HepG2 (cell line): ENCODE data around the gene ACACB.

Experiments
- CTCF ChIP-seq: sonication (generic); formaldehyde crosslinking; IDR thresholded peaks from 2 replicates; pipeline ENCODE4 v1.5.0; 2020; ENCODE audit warnings: mild to moderate bottlenecking, missing genetic modification reagents, moderate library complexity
- HNRNPLL ChIP-seq: fragments of 200-400 bp; formaldehyde crosslinking; IDR thresholded peaks from 2 replicates; pipeline ENCODE4 v1.6.1; 2017; ENCODE audit warnings: mild to moderate bottlenecking, low read depth, low read length; ENCODE audit not compliant: poor library complexity, severe bottlenecking
- PAXIP1 ChIP-seq: sonication (generic); formaldehyde crosslinking; conservative IDR thresholded peaks from 2 replicates; pipeline ENCODE4 v1.4.0; 2020; ENCODE audit warnings: mild to moderate bottlenecking, missing genetic modification reagents, moderate library complexity
- RFX5 ChIP-seq: IDR thresholded peaks from 2 replicates; pipeline ENCODE4 v1.6.1; 2011; ENCODE audit warnings: low read depth, low read length, improper control_type of control experiment
- ZNF124 ChIP-seq: sonication (generic); formaldehyde crosslinking; IDR thresholded peaks from 2 replicates; pipeline ENCODE4 v1.4.0; 2020; ENCODE audit warnings: missing genetic modification reagents
- ZNF343 ChIP-seq: sonication (generic); formaldehyde crosslinking; IDR thresholded peaks from 2 replicates; pipeline ENCODE4 v1.4.0; 2020; ENCODE audit warnings: mild to moderate bottlenecking, missing genetic modification reagents
- TF ChIP-seq, protein P1 (sequence below): IDR thresholded peaks from 2 replicates; pipeline ENCODE4 v1.6.1; 2016; ENCODE audit warnings: missing compliant biosample characterization, missing genetic modification reagents, borderline replicate concordance
- TF ChIP-seq, protein P2 (sequence below): sonication (generic); formaldehyde crosslinking; IDR thresholded peaks from 2 replicates; pipeline ENCODE4 v1.8.0; 2022; ENCODE audit warnings: mild to moderate bottlenecking, missing genetic modification reagents; ENCODE audit not compliant: insufficient replicate concordance
- TF ChIP-seq, protein P3 (sequence below): sonication (generic); formaldehyde crosslinking; IDR thresholded peaks from 2 replicates; pipeline ENCODE4 v1.4.0; 2020; ENCODE audit warnings: missing genetic modification reagents

DNA sequence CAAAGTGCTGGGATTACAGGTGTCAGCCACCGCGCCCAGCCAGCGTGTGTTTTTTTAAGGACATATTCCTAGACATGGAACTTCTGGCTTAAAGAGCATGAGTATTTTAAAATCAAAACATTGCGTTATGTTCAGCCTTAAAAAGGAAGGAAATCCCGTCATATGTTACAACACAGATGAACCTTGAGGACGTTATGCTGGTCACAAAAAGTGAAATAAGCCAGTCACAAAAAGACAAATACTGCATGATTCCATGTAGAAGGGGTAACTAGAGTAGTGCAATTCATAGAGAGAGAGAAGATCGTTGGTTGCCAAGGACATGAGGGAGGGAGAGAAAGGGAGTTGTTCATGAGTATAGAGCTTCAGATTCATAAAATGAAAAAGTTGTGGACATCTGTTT is 53.9 kb downstream of the ACACB start:
- TF ChIP-seq, protein P1, sequence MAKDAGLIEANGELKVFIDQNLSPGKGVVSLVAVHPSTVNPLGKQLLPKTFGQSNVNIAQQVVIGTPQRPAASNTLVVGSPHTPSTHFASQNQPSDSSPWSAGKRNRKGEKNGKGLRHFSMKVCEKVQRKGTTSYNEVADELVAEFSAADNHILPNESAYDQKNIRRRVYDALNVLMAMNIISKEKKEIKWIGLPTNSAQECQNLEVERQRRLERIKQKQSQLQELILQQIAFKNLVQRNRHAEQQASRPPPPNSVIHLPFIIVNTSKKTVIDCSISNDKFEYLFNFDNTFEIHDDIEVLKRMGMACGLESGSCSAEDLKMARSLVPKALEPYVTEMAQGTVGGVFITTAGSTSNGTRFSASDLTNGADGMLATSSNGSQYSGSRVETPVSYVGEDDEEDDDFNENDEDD, result no peak
- no peak for TF ChIP-seq ZNF343 (CRISPR knock-in tag)
- TF ChIP-seq CTCF (CRISPR knock-in tag), result no peak
- TF ChIP-seq, protein P2, sequence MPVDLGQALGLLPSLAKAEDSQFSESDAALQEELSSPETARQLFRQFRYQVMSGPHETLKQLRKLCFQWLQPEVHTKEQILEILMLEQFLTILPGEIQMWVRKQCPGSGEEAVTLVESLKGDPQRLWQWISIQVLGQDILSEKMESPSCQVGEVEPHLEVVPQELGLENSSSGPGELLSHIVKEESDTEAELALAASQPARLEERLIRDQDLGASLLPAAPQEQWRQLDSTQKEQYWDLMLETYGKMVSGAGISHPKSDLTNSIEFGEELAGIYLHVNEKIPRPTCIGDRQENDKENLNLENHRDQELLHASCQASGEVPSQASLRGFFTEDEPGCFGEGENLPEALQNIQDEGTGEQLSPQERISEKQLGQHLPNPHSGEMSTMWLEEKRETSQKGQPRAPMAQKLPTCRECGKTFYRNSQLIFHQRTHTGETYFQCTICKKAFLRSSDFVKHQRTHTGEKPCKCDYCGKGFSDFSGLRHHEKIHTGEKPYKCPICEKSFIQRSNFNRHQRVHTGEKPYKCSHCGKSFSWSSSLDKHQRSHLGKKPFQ (CRISPR knock-in tag), result no peak
- no peak for TF ChIP-seq HNRNPLL
- no peak for TF ChIP-seq RFX5
- TF ChIP-seq PAXIP1, result no peak
- TF ChIP-seq, protein P3, sequence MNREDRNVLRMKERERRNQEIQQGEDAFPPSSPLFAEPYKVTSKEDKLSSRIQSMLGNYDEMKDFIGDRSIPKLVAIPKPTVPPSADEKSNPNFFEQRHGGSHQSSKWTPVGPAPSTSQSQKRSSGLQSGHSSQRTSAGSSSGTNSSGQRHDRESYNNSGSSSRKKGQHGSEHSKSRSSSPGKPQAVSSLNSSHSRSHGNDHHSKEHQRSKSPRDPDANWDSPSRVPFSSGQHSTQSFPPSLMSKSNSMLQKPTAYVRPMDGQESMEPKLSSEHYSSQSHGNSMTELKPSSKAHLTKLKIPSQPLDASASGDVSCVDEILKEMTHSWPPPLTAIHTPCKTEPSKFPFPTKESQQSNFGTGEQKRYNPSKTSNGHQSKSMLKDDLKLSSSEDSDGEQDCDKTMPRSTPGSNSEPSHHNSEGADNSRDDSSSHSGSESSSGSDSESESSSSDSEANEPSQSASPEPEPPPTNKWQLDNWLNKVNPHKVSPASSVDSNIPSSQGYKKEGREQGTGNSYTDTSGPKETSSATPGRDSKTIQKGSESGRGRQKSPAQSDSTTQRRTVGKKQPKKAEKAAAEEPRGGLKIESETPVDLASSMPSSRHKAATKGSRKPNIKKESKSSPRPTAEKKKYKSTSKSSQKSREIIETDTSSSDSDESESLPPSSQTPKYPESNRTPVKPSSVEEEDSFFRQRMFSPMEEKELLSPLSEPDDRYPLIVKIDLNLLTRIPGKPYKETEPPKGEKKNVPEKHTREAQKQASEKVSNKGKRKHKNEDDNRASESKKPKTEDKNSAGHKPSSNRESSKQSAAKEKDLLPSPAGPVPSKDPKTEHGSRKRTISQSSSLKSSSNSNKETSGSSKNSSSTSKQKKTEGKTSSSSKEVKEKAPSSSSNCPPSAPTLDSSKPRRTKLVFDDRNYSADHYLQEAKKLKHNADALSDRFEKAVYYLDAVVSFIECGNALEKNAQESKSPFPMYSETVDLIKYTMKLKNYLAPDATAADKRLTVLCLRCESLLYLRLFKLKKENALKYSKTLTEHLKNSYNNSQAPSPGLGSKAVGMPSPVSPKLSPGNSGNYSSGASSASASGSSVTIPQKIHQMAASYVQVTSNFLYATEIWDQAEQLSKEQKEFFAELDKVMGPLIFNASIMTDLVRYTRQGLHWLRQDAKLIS (CRISPR knock-in tag), result no peak
- no peak for TF ChIP-seq ZNF124 (CRISPR knock-in tag)
